Measurements from ENCODE around the gene CDKAL1. TPM values are rescaled to one million over a fixed set of nuclear protein-coding genes. Genes with fewer than 3 reads are reported as not detected.

CDKAL1 gene
- total RNA-seq, 5 donors from 2014 or later (not counting 1 experiment from before 2014, with no cell fraction given): 18.8 to 29.9 (median 20.5) TPM

GRCh38 chr6:20672038-20672437 is 137.8 kb downstream of the CDKAL1 start:
- Histone ChIP-seq H3K27me3 (replicated peaks in 1 of 2; ENCODE audit: control insufficient read depth in 2 of 2, extremely low read depth in 1 of 2, insufficient read depth in 2 of 2, low read length in 1 of 2) (no peaks in the 10 kb centered on the region), H3K4me3 (ENCODE audit: control insufficient read depth in 1 of 2, extremely low read depth in 1 of 2, low read length in 1 of 2) (no peak overlapping the region), H3K4me1 (ENCODE audit: control insufficient read depth in 1 of 2, extremely low read depth in 1 of 2, insufficient read depth in 2 of 2, low read length in 2 of 2) (no peaks in the 10 kb centered on the region), H3K9me3 (no peaks in the 10 kb centered on the region), H3K36me3 (ENCODE audit: control insufficient read depth in 2 of 2, extremely low read depth in 1 of 2, insufficient read depth in 1 of 2, low read length in 1 of 2) (no peaks in the 10 kb centered on the region), H3K27ac (ENCODE audit: low read length) (no peak overlapping the region)
- ATAC-seq (replicated peaks in 1 of 4): no peak
- 100% methylated on average over 1 of the region's 2 CpGs for WGBS (ENCODE audit: insufficient coverage)
- DNase-seq: no peak
- H3K27ac Mint-ChIP-seq: no peak overlapping the region
- H3K4me3 Mint-ChIP-seq: no peak overlapping the region
- ChIA-PET POLR2A (no interaction called here), CTCF (no interaction called here)
- peaks cover 0 to 4% (median 4%) of the 10 kb centered on the region in 3 donors for H3K9me3 Mint-ChIP-seq
- H3K4me1 Mint-ChIP-seq: peaks cover 15 to 21% (median 19%) of the 10 kb centered on the region in 3 donors
- no peaks in the 10 kb centered on the region for H3K27me3 Mint-ChIP-seq
- peaks cover 32% of the 10 kb centered on the region for H3K36me3 Mint-ChIP-seq

- H3K27me3 ChIP-seq (replicated peaks in 1 of 2; ENCODE audit: control insufficient read depth in 2 of 2, extremely low read depth in 1 of 2, insufficient read depth in 2 of 2, low read length in 1 of 2): no peaks in the 10 kb centered on the region
- no peaks in the 10 kb centered on the region for H3K27me3 Mint-ChIP-seq
- no peaks in the 10 kb centered on the region for H3K9me3 ChIP-seq
- H3K4me1 Mint-ChIP-seq: peaks cover 19 to 29% (median 24%) of the 10 kb centered on the region in 3 donors
- H3K4me3 ChIP-seq (ENCODE audit: control insufficient read depth in 1 of 2, extremely low read depth in 1 of 2, low read length in 1 of 2): no peak overlapping the region
- DNase-seq: no peak
- CTCF ChIA-PET: no interaction called here
- no peak overlapping the region for H3K4me3 Mint-ChIP-seq
- POLR2A ChIA-PET: no interaction called here
- H3K27ac ChIP-seq (ENCODE audit: low read length): no peak overlapping the region
- H3K36me3 ChIP-seq (ENCODE audit: control insufficient read depth in 2 of 2, extremely low read depth in 1 of 2, insufficient read depth in 1 of 2, low read length in 1 of 2): no peaks in the 10 kb centered on the region
- H3K36me3 Mint-ChIP-seq: peaks cover 34% of the 10 kb centered on the region
- H3K27ac Mint-ChIP-seq: no peak overlapping the region
- no peak for ATAC-seq (replicated peaks in 1 of 4)
- H3K4me1 ChIP-seq (ENCODE audit: control insufficient read depth in 1 of 2, extremely low read depth in 1 of 2, insufficient read depth in 2 of 2, low read length in 2 of 2): no peaks in the 10 kb centered on the region
- WGBS (ENCODE audit: insufficient coverage): 100% methylated on average over 3 of the region's 4 CpGs
- peaks cover 0 to 4% (median 4%) of the 10 kb centered on the region in 3 donors for H3K9me3 Mint-ChIP-seq
Observed at GRCh38 chr6:20673458-20673857, 139.2 kb downstream of the CDKAL1 start.

- DNase-seq (no peak), ATAC-seq (replicated peaks in 1 of 4) (no peak)
- H3K4me3 ChIP-seq (ENCODE audit: control insufficient read depth in 1 of 2, extremely low read depth in 1 of 2, low read length in 1 of 2): no peak overlapping the region
- H3K27ac ChIP-seq (ENCODE audit: low read length): no peak overlapping the region
- no peaks in the 10 kb centered on the region for H3K9me3 ChIP-seq
- H3K4me1 ChIP-seq (ENCODE audit: control insufficient read depth in 1 of 2, extremely low read depth in 1 of 2, insufficient read depth in 2 of 2, low read length in 2 of 2): no peaks in the 10 kb centered on the region
- H3K4me1 Mint-ChIP-seq: peaks cover 18 to 32% (median 18%) of the 10 kb centered on the region in 3 donors
- no peaks in the 10 kb centered on the region for H3K27me3 Mint-ChIP-seq
- H3K36me3 Mint-ChIP-seq: peaks cover 33% of the 10 kb centered on the region
- no peak overlapping the region for H3K4me3 Mint-ChIP-seq
- H3K36me3 ChIP-seq (ENCODE audit: control insufficient read depth in 2 of 2, extremely low read depth in 1 of 2, insufficient read depth in 1 of 2, low read length in 1 of 2): no peaks in the 10 kb centered on the region
- no peak overlapping the region for H3K27ac Mint-ChIP-seq
- H3K9me3 Mint-ChIP-seq: peaks cover 0 to 4% (median 4%) of the 10 kb centered on the region in 3 donors
- POLR2A ChIA-PET: no interaction called here
- CTCF ChIA-PET: no interaction called here
- no peaks in the 10 kb centered on the region for H3K27me3 ChIP-seq (replicated peaks in 1 of 2; ENCODE audit: control insufficient read depth in 2 of 2, extremely low read depth in 1 of 2, insufficient read depth in 2 of 2, low read length in 1 of 2)
- no CpG with 5 or more reads among the region's 1 CpG for WGBS (ENCODE audit: insufficient coverage)
Observed at GRCh38 chr6:20674664-20675063, 140.4 kb downstream of the CDKAL1 start.

- H3K27ac Mint-ChIP-seq: no peak overlapping the region
- Histone ChIP-seq H3K4me3 (ENCODE audit: control insufficient read depth in 1 of 2, extremely low read depth in 1 of 2, low read length in 1 of 2) (no peak overlapping the region), H3K27me3 (replicated peaks in 1 of 2; ENCODE audit: control insufficient read depth in 2 of 2, extremely low read depth in 1 of 2, insufficient read depth in 2 of 2, low read length in 1 of 2) (no peaks in the 10 kb centered on the region), H3K27ac (ENCODE audit: low read length) (no peak overlapping the region), H3K36me3 (ENCODE audit: control insufficient read depth in 2 of 2, extremely low read depth in 1 of 2, insufficient read depth in 1 of 2, low read length in 1 of 2) (no peaks in the 10 kb centered on the region), H3K4me1 (ENCODE audit: control insufficient read depth in 1 of 2, extremely low read depth in 1 of 2, insufficient read depth in 2 of 2, low read length in 2 of 2) (peaks cover 0 to 2% of the 10 kb centered on the region in 2 experiments), H3K9me3 (no peaks in the 10 kb centered on the region)
- ATAC-seq (replicated peaks in 1 of 4): no peak
- H3K4me1 Mint-ChIP-seq: peaks cover 26 to 40% (median 36%) of the 10 kb centered on the region in 3 donors
- no peak for DNase-seq
- no CpG with 5 or more reads among the region's 2 CpGs for WGBS (ENCODE audit: insufficient coverage)
- peaks cover 0 to 5% (median 0%) of the 10 kb centered on the region in 3 donors for H3K9me3 Mint-ChIP-seq
- POLR2A ChIA-PET: no interaction called here
- CTCF ChIA-PET: interaction anchor here in 1 of 2 donors (0.6 kb wide), 1 partner anchor 49 kb away, joined by 3 read pairs; no protein-coding TSS in a partner anchor
- peaks cover 24% of the 10 kb centered on the region for H3K36me3 Mint-ChIP-seq
- no peak overlapping the region for H3K4me3 Mint-ChIP-seq
- no peaks in the 10 kb centered on the region for H3K27me3 Mint-ChIP-seq
Observed at GRCh38 chr6:20678831-20679352, 144.6 kb downstream of the CDKAL1 start.

GRCh38 chr6:20680697-20681165 is 146.5 kb downstream of the CDKAL1 start:
- Mint-ChIP-seq H3K27me3 (no peaks in the 10 kb centered on the region), H3K9me3 (peaks cover 0 to 5% (median 0%) of the 10 kb centered on the region in 3 donors), H3K4me1 (peaks cover 33 to 41% (median 35%) of the 10 kb centered on the region in 3 donors), H3K36me3 (peaks cover 27% of the 10 kb centered on the region), H3K27ac (peak overlapping the region in 1 of 2 donors; percentile 15), H3K4me3 (no peak overlapping the region)
- Histone ChIP-seq H3K27me3 (replicated peaks in 1 of 2; ENCODE audit: control insufficient read depth in 2 of 2, extremely low read depth in 1 of 2, insufficient read depth in 2 of 2, low read length in 1 of 2) (no peaks in the 10 kb centered on the region), H3K9me3 (no peaks in the 10 kb centered on the region), H3K4me1 (ENCODE audit: control insufficient read depth in 1 of 2, extremely low read depth in 1 of 2, insufficient read depth in 2 of 2, low read length in 2 of 2) (peaks cover 0 to 2% of the 10 kb centered on the region in 2 experiments), H3K36me3 (ENCODE audit: control insufficient read depth in 2 of 2, extremely low read depth in 1 of 2, insufficient read depth in 1 of 2, low read length in 1 of 2) (no peaks in the 10 kb centered on the region), H3K4me3 (ENCODE audit: control insufficient read depth in 1 of 2, extremely low read depth in 1 of 2, low read length in 1 of 2) (no peak overlapping the region), H3K27ac (ENCODE audit: low read length) (no peak overlapping the region)
- ATAC-seq (replicated peaks in 1 of 4) (no peak), DNase-seq (no peak)
- ChIA-PET POLR2A (no interaction called here), CTCF (no interaction called here)
- 78% methylated on average over 3 of the region's 4 CpGs for WGBS (ENCODE audit: insufficient coverage)

GRCh38 chr6:20681243-20681684 is 147.0 kb downstream of the CDKAL1 start:
- H3K4me1 Mint-ChIP-seq: peaks cover 35 to 43% (median 36%) of the 10 kb centered on the region in 3 donors
- H3K9me3 Mint-ChIP-seq: peaks cover 0 to 5% (median 0%) of the 10 kb centered on the region in 3 donors
- H3K27me3 ChIP-seq (replicated peaks in 1 of 2; ENCODE audit: control insufficient read depth in 2 of 2, extremely low read depth in 1 of 2, insufficient read depth in 2 of 2, low read length in 1 of 2): no peaks in the 10 kb centered on the region
- H3K4me3 ChIP-seq (ENCODE audit: control insufficient read depth in 1 of 2, extremely low read depth in 1 of 2, low read length in 1 of 2): no peak overlapping the region
- no peaks in the 10 kb centered on the region for H3K36me3 ChIP-seq (ENCODE audit: control insufficient read depth in 2 of 2, extremely low read depth in 1 of 2, insufficient read depth in 1 of 2, low read length in 1 of 2)
- peaks cover 0 to 2% of the 10 kb centered on the region in 2 experiments for H3K4me1 ChIP-seq (ENCODE audit: control insufficient read depth in 1 of 2, extremely low read depth in 1 of 2, insufficient read depth in 2 of 2, low read length in 2 of 2)
- no peak overlapping the region for H3K27ac Mint-ChIP-seq
- ATAC-seq (replicated peaks in 1 of 4): no peak
- no peaks in the 10 kb centered on the region for H3K9me3 ChIP-seq
- H3K4me3 Mint-ChIP-seq: no peak overlapping the region
- H3K27ac ChIP-seq (ENCODE audit: low read length): no peak overlapping the region
- DNase-seq: no peak
- ChIA-PET CTCF (no interaction called here), POLR2A (no interaction called here)
- H3K36me3 Mint-ChIP-seq: peaks cover 27% of the 10 kb centered on the region
- H3K27me3 Mint-ChIP-seq: no peaks in the 10 kb centered on the region

Data from T-cell (primary cell).